GM12801 (cell line): ENCODE data around the gene THRB.

Experiments used
- TF ChIP-seq, protein P1 (sequence below): IDR thresholded peaks from one replicate; pipeline ENCODE4 v1.5.1; 2011; ENCODE audit warnings: control low read depth; ENCODE audit not compliant: insufficient read length; ENCODE audit errors: extremely low read depth

THRB gene

GRCh38 chr3:24382647-24383046 lies 112.0 kb downstream of the THRB start:
- TF ChIP-seq, protein P1, sequence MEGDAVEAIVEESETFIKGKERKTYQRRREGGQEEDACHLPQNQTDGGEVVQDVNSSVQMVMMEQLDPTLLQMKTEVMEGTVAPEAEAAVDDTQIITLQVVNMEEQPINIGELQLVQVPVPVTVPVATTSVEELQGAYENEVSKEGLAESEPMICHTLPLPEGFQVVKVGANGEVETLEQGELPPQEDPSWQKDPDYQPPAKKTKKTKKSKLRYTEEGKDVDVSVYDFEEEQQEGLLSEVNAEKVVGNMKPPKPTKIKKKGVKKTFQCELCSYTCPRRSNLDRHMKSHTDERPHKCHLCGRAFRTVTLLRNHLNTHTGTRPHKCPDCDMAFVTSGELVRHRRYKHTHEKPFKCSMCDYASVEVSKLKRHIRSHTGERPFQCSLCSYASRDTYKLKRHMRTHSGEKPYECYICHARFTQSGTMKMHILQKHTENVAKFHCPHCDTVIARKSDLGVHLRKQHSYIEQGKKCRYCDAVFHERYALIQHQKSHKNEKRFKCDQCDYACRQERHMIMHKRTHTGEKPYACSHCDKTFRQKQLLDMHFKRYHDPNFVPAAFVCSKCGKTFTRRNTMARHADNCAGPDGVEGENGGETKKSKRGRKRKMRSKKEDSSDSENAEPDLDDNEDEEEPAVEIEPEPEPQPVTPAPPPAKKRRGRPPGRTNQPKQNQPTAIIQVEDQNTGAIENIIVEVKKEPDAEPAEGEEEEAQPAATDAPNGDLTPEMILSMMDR, result no peak

DNA sequence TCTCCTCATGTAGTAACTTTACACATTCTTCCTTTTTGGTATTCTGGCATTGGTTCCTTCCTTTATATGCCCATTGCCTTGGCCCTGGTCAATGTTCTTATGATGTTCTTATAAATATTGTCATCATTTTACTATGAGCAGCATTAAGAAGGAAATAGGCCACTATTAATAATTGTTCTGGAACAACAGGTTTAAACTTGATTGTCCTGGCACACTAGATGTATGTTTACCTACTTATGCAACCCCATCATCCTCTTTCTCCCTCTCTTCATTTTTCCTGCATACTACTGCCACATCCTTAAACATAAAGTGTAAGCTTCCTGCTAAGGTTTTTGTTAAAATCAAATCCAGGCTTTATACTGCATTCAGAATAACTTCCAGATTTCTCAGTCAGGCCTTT lies 114.7 kb downstream of the THRB start:
- TF ChIP-seq, protein P1, result no peak

DNA sequence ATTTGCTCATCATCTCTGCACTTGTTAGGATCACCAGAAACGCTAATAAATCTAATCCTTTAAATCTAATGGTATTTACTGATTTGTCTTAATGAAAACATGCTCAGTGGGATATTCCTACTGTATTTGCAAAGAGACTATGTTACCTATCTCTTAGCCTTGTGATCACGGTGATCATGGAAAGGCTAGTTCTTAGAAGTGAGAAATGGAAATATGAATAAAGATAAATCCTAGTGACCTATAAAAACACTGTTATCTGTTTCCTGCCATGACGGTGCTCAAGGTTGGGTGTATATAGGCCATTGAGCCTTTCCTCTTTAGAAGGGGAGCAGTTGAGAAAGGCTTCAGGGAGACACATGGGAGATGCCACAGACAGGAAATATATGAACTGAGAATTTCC lies 116.3 kb downstream of the THRB start:
- TF ChIP-seq, protein P1, result no peak

- TF ChIP-seq, protein P1, result no peak
Observed at GRCh38 chr3:24377218-24377993, 117.2 kb downstream of the THRB start.

- TF ChIP-seq, protein P1, result no peak
Observed at GRCh38 chr3:24375947-24376384, 118.7 kb downstream of the THRB start.

- TF ChIP-seq, protein P1, result no peak
Observed at GRCh38 chr3:24374801-24375200, 119.8 kb downstream of the THRB start.

DNA sequence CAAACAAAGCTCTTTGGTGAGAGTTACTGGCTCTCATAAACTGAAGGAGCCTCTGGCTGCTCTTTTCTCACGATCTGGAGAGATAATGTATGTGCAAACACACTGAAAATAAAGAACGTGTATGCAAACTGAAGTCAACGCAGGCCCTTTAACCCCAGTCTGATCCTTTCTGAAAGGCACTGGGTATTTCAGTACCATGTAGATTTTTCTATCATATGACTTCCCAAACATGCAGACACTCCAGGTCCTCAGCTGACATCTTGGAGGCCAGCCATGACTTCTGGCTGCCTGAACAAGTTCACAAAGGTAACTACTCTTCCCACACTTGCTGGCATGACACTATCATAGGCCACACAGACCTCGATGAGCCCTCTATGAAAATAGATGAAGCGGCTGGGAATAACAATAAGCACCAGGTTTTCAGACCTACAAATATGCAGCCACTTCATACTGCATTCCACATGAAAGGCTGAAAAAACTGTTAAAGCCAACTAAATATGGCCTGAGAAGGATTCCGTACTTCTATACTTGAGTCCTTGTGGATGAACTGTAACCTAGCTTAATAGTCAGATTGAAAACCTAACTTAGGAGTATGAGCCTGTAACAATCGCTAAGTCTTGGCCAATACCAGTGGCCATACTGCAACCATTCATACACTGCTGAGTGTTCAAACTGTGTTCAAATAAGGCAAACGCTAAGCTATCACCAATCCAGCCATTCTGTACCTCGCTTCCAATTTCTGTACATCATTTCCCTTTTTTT lies 121.3 kb downstream of the THRB start:
- TF ChIP-seq, protein P1, result no peak
